SK-N-SH treated with all-trans-retinoic acid at 6 μM for 48 hours (cell line): ENCODE measurements around the gene POLR3K.

ENCODE experiments used
- BACH2 ChIP-seq: fragments of 250-450 bp; sonication (Bioruptor Pico); IDR thresholded peaks from 2 replicates; pipeline ENCODE4 v1.9.0; 2021; ENCODE audit warnings: mild to moderate bottlenecking, borderline replicate concordance
- CREB5 ChIP-seq: fragments of 250-450 bp; sonication (Bioruptor Pico); IDR thresholded peaks from 2 replicates; pipeline ENCODE4 v1.5.1; 2020; ENCODE audit warnings: low read depth, mild to moderate bottlenecking, moderate library complexity
- PPARA ChIP-seq: fragments of 250-450 bp; sonication (Bioruptor Pico); IDR thresholded peaks from 2 replicates; pipeline ENCODE4 v1.5.0; 2020; ENCODE audit warnings: mild to moderate bottlenecking, borderline replicate concordance
- ZFP3 ChIP-seq: fragments of 250-450 bp; sonication (Bioruptor Pico); IDR thresholded peaks from 2 replicates; pipeline ENCODE4 v1.5.0; 2020; ENCODE audit warnings: mild to moderate bottlenecking, moderate library complexity
- ZNF8 ChIP-seq: fragments of 450-650 bp; formaldehyde crosslinking; IDR thresholded peaks from 2 replicates; pipeline ENCODE4 v1.5.0; 2020; ENCODE audit warnings: mild to moderate bottlenecking, moderate library complexity

GRCh38 chr16:67884-68789 is 14.7 kb upstream of the POLR3K start:
- no peak for TF ChIP-seq CREB5
- TF ChIP-seq ZNF8 (CRISPR knock-in tag) = no peak
- TF ChIP-seq PPARA = no peak
- no peak for TF ChIP-seq BACH2 (CRISPR knock-in tag)
- no peak for TF ChIP-seq ZFP3 (CRISPR knock-in tag)
